ENCODE results near the gene TACC3.

Gene TACC3

GRCh38 chr4:1762264-1763010, 41.1 kb downstream of the TACC3 start:
- DNase-seq = no peak

DNA sequence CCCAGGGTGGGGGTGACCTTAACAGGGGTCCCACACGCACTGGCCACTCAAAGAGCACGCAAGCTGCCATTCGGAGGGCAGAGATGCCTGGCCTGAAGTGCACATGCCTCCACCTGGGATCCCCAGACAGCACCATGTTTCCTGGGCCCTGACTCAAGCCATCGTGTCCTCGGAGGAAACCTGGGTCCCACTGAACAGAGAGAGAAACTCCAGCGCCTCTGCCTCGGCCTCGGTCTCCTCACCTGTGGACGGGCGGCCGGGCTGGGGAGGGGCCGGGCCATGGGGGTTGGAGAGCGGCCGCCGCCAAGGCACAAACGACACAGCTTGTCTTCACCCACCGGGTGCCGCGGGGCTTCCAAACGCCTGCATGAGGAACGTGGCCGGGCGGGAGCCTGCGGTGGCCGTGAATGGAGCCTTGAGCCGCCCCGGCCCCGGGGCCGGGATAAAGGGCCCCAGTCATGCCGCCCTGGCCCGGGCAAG, 41.8 kb downstream of the TACC3 start:
- DNase-seq = no peak

DNA sequence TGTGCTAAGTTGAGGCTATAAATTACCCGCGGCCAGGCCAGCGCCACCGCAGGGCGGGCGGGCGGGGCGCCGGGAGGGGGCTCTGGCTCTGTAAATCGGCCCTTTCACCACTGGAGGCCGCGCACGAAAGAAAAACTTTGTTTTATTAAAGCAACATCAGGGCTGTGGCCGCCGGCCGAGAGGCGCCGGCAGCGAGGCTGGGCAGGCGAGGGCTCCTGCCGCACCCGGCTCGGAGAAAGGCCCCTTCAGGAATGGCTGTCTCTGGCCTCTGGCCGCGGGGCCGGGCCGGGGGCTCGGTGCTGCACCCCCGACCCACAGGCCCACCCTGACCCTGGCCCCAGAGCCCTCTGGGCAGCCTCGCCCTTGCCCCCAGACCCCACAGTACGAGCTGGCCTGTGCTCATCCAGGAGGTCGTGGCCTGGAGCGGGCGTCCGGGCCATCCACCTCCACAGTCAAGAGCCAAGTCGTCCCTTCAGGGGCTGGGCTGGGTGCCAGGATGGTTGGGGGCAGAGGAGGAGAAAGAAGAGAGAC, 42.3 kb downstream of the TACC3 start:
- no peak for DNase-seq

DNA sequence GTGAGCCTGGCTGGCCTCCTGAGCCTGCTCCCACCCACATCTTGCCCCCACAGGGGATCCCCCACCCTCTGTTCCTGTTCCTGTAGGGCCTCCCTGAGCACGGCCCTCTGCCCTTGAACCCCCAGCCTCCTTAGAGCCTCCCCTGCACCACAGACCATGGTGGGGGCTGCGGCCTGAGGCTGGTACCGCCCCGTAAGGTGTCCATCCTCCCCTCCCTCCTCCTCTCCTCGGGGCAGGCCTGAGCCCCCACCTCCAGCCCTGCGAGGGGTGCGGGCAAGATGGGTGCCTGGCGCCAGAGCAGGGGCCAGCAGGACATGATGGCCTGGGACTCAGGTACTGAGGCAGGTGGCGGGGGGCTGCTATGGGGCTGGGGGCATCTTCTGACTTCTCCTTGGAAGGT, 43.3 kb downstream of the TACC3 start:
- no peak for DNase-seq

- DNase-seq = no peak
Measured at GRCh38 chr4:1765409-1766072, 44.2 kb downstream of the TACC3 start.

- no peak for DNase-seq
Measured at GRCh38 chr4:1766106-1767060, 45.1 kb downstream of the TACC3 start.

GRCh38 chr4:1767061-1767769, 45.9 kb downstream of the TACC3 start:
- no peak for DNase-seq

DNA sequence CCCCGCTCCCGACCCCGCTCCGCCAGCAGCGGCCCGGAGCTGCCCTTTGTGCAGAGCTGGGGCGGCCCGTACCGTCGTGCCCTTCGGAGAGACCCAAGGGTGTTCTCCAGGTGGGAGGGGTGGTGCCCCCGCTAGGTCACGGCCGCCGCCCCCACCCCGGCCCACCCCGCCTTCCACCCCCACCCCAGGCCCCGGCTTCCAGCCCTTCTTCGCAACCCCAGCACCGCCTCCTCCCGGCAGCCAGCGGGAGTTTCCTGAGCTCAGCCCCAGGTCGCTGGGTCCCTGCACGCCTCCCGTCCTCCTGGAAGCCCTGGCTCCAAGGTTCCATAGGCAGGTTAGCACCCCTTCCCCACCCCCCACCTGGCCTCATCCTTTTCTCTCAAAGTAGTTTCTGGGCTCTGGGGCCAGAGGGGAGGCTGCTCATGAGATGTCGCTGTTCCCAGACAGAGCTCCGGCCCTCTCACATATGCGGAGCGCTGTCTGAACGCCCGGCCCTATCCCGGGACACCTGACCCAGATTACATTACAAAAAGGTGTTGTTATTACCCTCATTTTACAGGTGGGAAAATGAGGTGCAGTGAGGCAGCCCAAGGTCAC, 46.5 kb downstream of the TACC3 start:
- DNase-seq = no peak

GRCh38 chr4:1768367-1769034, 47.2 kb downstream of the TACC3 start:
- no peak for DNase-seq

DNA sequence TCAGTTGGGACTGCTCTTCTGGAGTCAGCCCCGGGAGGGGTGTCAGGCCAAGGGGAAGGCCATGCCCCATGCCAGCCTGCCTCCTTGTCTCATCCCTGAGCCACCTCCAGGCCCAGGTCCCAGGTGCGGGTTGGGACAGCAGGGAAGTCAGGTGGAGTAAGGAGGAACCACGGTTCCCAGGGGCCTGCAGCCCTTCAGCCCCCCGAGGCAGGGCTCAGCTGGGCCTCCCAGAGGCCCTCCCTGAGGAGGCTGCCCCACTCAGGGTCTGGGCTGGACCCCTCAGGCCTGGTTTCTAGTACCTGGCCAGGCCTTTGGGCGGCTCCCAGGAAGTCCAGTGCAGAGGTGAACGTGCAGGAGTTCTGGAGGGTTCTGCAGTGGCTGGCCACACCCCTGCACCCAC, 48.4 kb downstream of the TACC3 start:
- no peak for DNase-seq

DNA sequence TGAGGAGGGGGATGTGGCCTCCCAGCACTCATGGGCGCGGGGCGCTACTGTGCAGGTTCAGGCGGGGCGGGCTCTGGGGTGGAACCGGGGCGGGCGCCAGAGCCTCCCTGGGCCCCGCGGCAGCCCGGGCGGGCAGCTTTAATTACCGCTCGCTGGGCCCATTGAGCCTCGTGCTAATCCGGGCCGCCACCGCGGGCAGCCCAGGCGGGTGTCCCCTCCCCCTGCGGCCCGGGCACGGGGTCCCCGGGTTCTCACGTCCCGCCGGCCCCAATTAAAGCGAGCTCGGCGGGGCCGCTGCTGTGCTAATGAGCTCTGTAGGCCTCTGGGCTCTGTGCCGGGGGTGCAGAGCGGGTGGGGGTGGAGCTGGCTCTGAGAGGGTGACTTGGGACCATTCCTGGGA, 48.9 kb downstream of the TACC3 start:
- DNase-seq = no peak

GRCh38 chr4:1770791-1771231, 49.5 kb downstream of the TACC3 start:
- no peak for DNase-seq

- no peak for DNase-seq
Measured at GRCh38 chr4:1771555-1772305, 50.4 kb downstream of the TACC3 start.

DNA sequence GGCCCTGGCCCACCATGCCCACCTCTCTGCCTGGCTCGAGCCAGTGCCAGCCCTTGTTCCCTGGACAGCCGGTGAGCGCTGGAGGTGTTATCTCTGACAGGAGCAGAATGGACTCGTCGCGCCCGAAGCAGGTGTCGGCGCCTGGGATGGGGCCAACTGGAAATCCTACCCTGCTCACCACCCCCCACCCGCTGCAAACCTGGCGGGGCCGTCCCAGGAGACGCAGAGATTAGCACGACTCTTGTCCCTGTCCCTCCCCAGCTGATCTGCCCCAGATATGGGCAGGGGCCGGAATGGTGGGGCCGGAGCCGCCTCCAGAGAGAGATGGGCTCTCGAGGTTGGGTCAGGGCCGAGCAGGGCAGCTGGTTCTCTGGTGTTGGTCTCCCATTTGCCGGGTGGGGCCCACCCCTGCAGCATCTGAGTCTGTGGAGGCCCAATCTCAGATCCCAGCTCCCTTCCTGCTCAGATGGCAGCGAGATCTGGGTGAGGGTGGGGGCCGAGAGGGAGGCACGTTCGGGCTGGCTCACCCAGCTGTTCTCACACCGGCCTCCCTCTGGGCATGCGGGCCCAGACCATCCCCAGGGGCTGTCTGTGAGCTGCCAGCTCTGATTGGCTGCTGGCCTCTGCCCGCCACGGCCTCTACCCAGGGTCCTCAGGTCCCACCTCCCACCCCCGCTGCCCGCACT, 51.7 kb downstream of the TACC3 start:
- DNase-seq = no peak

DNA sequence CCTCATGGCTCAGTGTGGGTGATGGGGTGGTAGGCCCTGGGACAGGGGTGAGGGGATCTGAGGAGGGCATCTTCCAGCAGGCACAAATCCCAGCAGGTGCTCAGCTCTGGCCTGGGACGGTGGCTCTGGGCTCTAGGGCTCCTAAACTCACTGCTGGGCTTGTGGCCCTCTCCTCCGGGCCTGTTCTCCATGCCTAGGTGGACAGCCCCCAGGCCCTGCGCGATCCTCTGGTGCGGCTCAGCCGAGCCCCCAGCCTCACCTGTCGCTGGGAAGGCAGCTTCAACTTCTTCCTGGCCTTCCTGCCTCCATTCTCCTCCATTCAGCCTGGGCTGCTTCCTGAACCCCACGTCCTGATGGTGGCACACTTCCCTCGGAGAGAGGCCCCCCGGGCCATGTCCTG, 52.4 kb downstream of the TACC3 start:
- no peak for DNase-seq

- DNase-seq = no peak
Measured at GRCh38 chr4:1775731-1776500, 54.6 kb downstream of the TACC3 start.

DNA sequence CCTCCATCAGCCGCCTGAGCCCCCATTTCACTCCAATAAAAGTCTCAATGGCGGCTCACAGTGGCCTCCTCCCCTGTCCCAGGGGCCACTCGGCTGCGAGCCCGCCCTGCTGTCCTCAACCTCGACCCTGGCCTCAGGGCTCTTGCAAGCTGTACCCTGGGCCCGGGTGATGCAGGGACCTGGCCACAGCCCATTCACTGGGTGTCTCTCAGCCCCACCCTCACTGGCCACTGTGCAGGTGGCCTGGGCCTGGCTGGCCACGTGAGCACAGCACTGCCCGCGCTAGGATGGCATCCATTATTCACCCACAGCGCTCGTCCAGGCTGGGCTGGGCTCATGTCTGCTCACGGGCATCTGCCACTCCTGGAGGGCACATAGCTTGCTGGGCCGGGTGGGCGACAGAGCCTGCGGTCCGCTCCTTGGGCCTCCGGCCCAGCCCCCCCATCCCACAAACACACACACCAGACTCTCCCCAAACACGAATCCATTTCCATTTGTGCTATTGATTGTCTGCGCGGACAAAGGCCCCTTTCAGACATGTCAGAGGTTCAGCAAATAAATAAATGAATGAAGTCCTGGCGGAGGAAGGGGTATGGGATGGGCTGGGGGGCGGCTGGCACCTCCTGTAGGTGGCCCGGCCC, 55.3 kb downstream of the TACC3 start:
- no peak for DNase-seq

- DNase-seq = no peak
Measured at GRCh38 chr4:1777822-1778641, 56.7 kb downstream of the TACC3 start.
